ENCODE measurements around the gene THG1L. TPM values are rescaled to one million over a fixed set of nuclear protein-coding genes. Genes with fewer than 3 reads are reported as not detected.

Gene THG1L
- total and polyA plus RNA-seq, 10 of the 15 experiments (the other 5 are each of a cell fraction or from before 2014, with no cell fraction given): 24.8 to 58.0 (median 34.5) TPM

DNA sequence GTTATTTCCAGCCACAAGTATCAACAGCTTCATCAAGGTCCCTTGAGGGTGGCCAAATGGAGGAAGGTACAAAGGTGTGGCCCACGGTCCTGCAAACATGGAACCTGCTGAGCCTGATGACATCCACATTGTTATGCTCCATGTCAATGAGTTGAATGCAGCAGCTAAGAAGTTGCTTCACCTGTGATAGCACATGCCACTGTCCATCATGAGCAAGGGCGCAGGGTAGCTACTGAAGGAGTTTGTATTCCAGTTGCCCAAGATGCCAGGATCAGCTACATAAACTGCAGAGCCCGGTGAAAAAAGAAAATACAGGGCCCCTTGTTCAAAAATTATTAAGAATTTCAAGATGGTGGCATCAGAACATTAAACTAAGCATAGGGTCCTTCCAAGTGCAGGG is 36.5 kb downstream of the THG1L start (continued):
- TF ChIP-seq, protein P1, sequence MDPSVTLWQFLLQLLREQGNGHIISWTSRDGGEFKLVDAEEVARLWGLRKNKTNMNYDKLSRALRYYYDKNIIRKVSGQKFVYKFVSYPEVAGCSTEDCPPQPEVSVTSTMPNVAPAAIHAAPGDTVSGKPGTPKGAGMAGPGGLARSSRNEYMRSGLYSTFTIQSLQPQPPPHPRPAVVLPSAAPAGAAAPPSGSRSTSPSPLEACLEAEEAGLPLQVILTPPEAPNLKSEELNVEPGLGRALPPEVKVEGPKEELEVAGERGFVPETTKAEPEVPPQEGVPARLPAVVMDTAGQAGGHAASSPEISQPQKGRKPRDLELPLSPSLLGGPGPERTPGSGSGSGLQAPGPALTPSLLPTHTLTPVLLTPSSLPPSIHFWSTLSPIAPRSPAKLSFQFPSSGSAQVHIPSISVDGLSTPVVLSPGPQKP (IDR thresholded peaks at IDR 0.05; ENCODE audit: low read depth, low read length): no peak
- TF ChIP-seq, protein P2, sequence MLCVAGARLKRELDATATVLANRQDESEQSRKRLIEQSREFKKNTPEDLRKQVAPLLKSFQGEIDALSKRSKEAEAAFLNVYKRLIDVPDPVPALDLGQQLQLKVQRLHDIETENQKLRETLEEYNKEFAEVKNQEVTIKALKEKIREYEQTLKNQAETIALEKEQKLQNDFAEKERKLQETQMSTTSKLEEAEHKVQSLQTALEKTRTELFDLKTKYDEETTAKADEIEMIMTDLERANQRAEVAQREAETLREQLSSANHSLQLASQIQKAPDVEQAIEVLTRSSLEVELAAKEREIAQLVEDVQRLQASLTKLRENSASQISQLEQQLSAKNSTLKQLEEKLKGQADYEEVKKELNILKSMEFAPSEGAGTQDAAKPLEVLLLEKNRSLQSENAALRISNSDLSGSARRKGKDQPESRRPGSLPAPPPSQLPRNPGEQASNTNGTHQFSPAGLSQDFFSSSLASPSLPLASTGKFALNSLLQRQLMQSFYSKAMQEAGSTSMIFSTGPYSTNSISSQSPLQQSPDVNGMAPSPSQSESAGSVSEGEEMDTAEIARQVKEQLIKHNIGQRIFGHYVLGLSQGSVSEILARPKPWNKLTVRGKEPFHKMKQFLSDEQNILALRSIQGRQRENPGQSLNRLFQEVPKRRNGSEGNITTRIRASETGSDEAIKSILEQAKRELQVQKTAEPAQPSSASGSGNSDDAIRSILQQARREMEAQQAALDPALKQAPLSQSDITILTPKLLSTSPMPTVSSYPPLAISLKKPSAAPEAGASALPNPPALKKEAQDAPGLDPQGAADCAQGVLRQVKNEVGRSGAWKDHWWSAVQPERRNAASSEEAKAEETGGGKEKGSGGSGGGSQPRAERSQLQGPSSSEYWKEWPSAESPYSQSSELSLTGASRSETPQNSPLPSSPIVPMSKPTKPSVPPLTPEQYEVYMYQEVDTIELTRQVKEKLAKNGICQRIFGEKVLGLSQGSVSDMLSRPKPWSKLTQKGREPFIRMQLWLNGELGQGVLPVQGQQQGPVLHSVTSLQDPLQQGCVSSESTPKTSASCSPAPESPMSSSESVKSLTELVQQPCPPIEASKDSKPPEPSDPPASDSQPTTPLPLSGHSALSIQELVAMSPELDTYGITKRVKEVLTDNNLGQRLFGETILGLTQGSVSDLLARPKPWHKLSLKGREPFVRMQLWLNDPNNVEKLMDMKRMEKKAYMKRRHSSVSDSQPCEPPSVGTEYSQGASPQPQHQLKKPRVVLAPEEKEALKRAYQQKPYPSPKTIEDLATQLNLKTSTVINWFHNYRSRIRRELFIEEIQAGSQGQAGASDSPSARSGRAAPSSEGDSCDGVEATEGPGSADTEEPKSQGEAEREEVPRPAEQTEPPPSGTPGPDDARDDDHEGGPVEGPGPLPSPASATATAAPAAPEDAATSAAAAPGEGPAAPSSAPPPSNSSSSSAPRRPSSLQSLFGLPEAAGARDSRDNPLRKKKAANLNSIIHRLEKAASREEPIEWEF (IDR thresholded peaks at IDR 0.05; ENCODE audit: insufficient replicate concordance, low read depth, low read length): no peak
- no peak for TF ChIP-seq ZSCAN29 (IDR thresholded peaks at IDR 0.05)
- TF ChIP-seq CHD2 (IDR thresholded peaks at IDR 0.05; ENCODE audit: borderline replicate concordance, low read depth, low read length): no peak
- no peak for TF ChIP-seq CREB1 (IDR thresholded peaks at IDR 0.05; ENCODE audit: low read depth)
- TF ChIP-seq ETV6 (conservative IDR thresholded peaks at IDR 0.05 in 1 of 2, IDR thresholded peaks at IDR 0.05 in 1 of 2; ENCODE audit: borderline replicate concordance in 1 of 2, low read depth in 1 of 2): no peak

Data from GM12878 (cell line).